CD4-positive, alpha-beta T cell treated with Interleukin-21 for 1 hour (primary cell): ENCODE data around the gene CYP1A2.

Source experiments
- DNase-seq: peaks from one replicate; pipeline ENCODE4 v3.0.0-alpha.2; 2020

CYP1A2 gene

GRCh38 chr15:74742422-74742821 is 6.2 kb upstream of the CYP1A2 start:
- DNase-seq, result no peak

- DNase-seq, result no peak
Observed at GRCh38 chr15:74746389-74746788, 2.3 kb upstream of the CYP1A2 start.

- no peak for DNase-seq
Observed at GRCh38 chr15:74749832-74750231, 1.2 kb downstream of the CYP1A2 start.

GRCh38 chr15:74750751-74751150 is 2.1 kb downstream of the CYP1A2 start:
- DNase-seq, result no peak

GRCh38 chr15:74752011-74752410 is 3.4 kb downstream of the CYP1A2 start:
- no peak for DNase-seq

- no peak for DNase-seq
Observed at GRCh38 chr15:74752531-74752930, 3.9 kb downstream of the CYP1A2 start.

- DNase-seq, result no peak
Observed at GRCh38 chr15:74754593-74755215, 6.1 kb downstream of the CYP1A2 start.

GRCh38 chr15:74758736-74759135 is 10.1 kb downstream of the CYP1A2 start:
- no peak for DNase-seq

- no peak for DNase-seq
Observed at GRCh38 chr15:74762791-74763150, 14.1 kb downstream of the CYP1A2 start.

GRCh38 chr15:74763416-74763815 is 14.8 kb downstream of the CYP1A2 start:
- DNase-seq, result no peak

- no peak for DNase-seq
Observed at GRCh38 chr15:74767167-74768098, 18.8 kb downstream of the CYP1A2 start.

- DNase-seq, result no peak
Observed at GRCh38 chr15:74768099-74768770, 19.6 kb downstream of the CYP1A2 start.

GRCh38 chr15:74768771-74769342 is 20.2 kb downstream of the CYP1A2 start:
- peak; percentile 73 for DNase-seq

- DNase-seq, result no peak
Observed at GRCh38 chr15:74769463-74770025, 20.9 kb downstream of the CYP1A2 start.

- no peak for DNase-seq
Observed at GRCh38 chr15:74770211-74770903, 21.7 kb downstream of the CYP1A2 start.

GRCh38 chr15:74773329-74773728 is 24.7 kb downstream of the CYP1A2 start:
- no peak for DNase-seq

GRCh38 chr15:74773731-74774252 is 25.1 kb downstream of the CYP1A2 start:
- DNase-seq, result no peak

- DNase-seq, result no peak
Observed at GRCh38 chr15:74775132-74775562, 26.5 kb downstream of the CYP1A2 start.

- DNase-seq, result no peak
Observed at GRCh38 chr15:74775894-74776293, 27.2 kb downstream of the CYP1A2 start.

GRCh38 chr15:74776821-74777768 is 28.4 kb downstream of the CYP1A2 start:
- peak; percentile 83 for DNase-seq
